Left ventricle myocardium inferior (tissue), 1 donor: Measurements from ENCODE around the gene C20orf141. TPM values are rescaled to one million over a fixed set of nuclear protein-coding genes. Genes with fewer than 3 reads are reported as not detected.

Experiments
- DNase-seq: peaks from one replicate; pipeline ENCODE4 v3.0.0-alpha.2; 2020
- H3K27ac ChIP-seq: fragments of 200-600 bp; replicated peaks from 2 replicates; pipeline ENCODE4 v1.8.0; 2021
- H3K27me3 ChIP-seq: fragments of 200-600 bp; 2 replicates; pipeline ENCODE4 v1.8.0; 2021; ENCODE audit warnings: low read depth
- H3K36me3 ChIP-seq: fragments of 200-600 bp; 2 replicates; pipeline ENCODE4 v1.8.0; 2021
- H3K4me1 ChIP-seq: fragments of 200-600 bp; 2 replicates; pipeline ENCODE4 v1.8.0; 2021
- H3K4me3 ChIP-seq: fragments of 200-600 bp; 2 replicates; pipeline ENCODE4 v1.8.0; 2021; ENCODE audit warnings: mild to moderate bottlenecking, moderate library complexity
- H3K9me3 ChIP-seq: fragments of 200-600 bp; replicated peaks from 2 replicates; pipeline ENCODE4 v1.8.0; 2021
- CTCF ChIP-seq: fragments of 200-600 bp; IDR thresholded peaks from 2 replicates; pipeline ENCODE4 v1.8.0; 2021; ENCODE audit warnings: antibody characterized with exemption, mild to moderate bottlenecking, borderline replicate concordance
- intact Hi-C: fragments of 100-400 bp; cut with micrococcal nuclease; formaldehyde crosslinking; loops from one replicate; pipeline ENCODE4 v1.11.0; 2022
- total RNA-seq: library from RNA; stranded (reverse); fragmentation: NEBNext Ultra II Directional; extraction: Animal tissue kit (Norgen Biotek cat#: 25700); gene quantifications from one replicate; pipeline ENCODE4 v1.2.1, GENCODE V29; 2021
- donor health status: DM: no; HTN: yes; CAD: no; lungs with severe emphysema.

The C20orf141 gene
- total RNA-seq, 1 donor from 2014 or later, result not detected

- no peak for DNase-seq
- Histone ChIP-seq H3K4me3 (no peak overlapping the region), H3K4me1 (no peaks in the 10 kb centered on the region), H3K36me3 (no peaks in the 10 kb centered on the region), H3K27me3 (peaks cover 28% of the 10 kb centered on the region), H3K9me3 (peaks cover 17% of the 10 kb centered on the region), H3K27ac (no peak overlapping the region)
- TF ChIP-seq CTCF, result no peak
- intact Hi-C loops, result no loop called here
Measured at GRCh38 chr20:2775139-2775538, 39.6 kb upstream of the C20orf141 start.

GRCh38 chr20:2778602-2779321, 36.0 kb upstream of the C20orf141 start:
- TF ChIP-seq CTCF, result no peak
- intact Hi-C loops, result no loop called here

GRCh38 chr20:2780948-2781347, 33.8 kb upstream of the C20orf141 start:
- no peak overlapping the region for H3K4me3 ChIP-seq
- no peak for TF ChIP-seq CTCF
- no peaks in the 10 kb centered on the region for H3K4me1 ChIP-seq
- DNase-seq, result no peak
- H3K36me3 ChIP-seq, result no peaks in the 10 kb centered on the region
- H3K27ac ChIP-seq, result no peak overlapping the region
- intact Hi-C loops, result no loop called here
- H3K9me3 ChIP-seq, result peaks cover 6% of the 10 kb centered on the region
- peaks cover 57% of the 10 kb centered on the region for H3K27me3 ChIP-seq

More at GRCh38 chr20:2778602-2779321, 36.0 kb upstream of the C20orf141 start:
- Histone ChIP-seq H3K9me3 (peaks cover 17% of the 10 kb centered on the region), H3K4me3 (no peak overlapping the region), H3K36me3 (no peaks in the 10 kb centered on the region), H3K27ac (no peak overlapping the region), H3K27me3 (peaks cover 52% of the 10 kb centered on the region), H3K4me1 (no peaks in the 10 kb centered on the region)
- DNase-seq, result no peak

- DNase-seq, result no peak
- H3K36me3 ChIP-seq, result no peaks in the 10 kb centered on the region
- peaks cover 10% of the 10 kb centered on the region for H3K9me3 ChIP-seq
- H3K4me3 ChIP-seq, result no peak overlapping the region
- no peaks in the 10 kb centered on the region for H3K4me1 ChIP-seq
- H3K27ac ChIP-seq, result no peak overlapping the region
- intact Hi-C loops, result no loop called here
- peaks cover 55% of the 10 kb centered on the region for H3K27me3 ChIP-seq
- TF ChIP-seq CTCF, result no peak
Measured at GRCh38 chr20:2783908-2784566, 30.8 kb upstream of the C20orf141 start.

- Histone ChIP-seq H3K9me3 (no peaks in the 10 kb centered on the region), H3K27ac (no peak overlapping the region), H3K4me3 (no peak overlapping the region), H3K27me3 (peaks cover 98% of the 10 kb centered on the region), H3K4me1 (no peaks in the 10 kb centered on the region), H3K36me3 (no peaks in the 10 kb centered on the region)
- no peak for DNase-seq
- intact Hi-C loops, result no loop called here
- TF ChIP-seq CTCF, result no peak
Measured at GRCh38 chr20:2793471-2793870, 21.3 kb upstream of the C20orf141 start.
